ENCODE data around the gene TAB2. TPM values are rescaled to one million over a fixed set of nuclear protein-coding genes. Genes with fewer than 3 reads are reported as not detected.

Gene TAB2
- total RNA-seq, 2 donors from 2014 or later: 118 to 125 TPM

GRCh38 chr6:149450679-149451375 is 133.3 kb downstream of the TAB2 start:
- H3K36me3 Mint-ChIP-seq (ENCODE audit: insufficient read depth in 2 of 2): peaks cover 5 to 14% of the 10 kb centered on the region in 2 donors
- peak overlapping the region in 1 of 2 donors; percentile 65 for H3K4me3 Mint-ChIP-seq
- DNase-seq: no peak

GRCh38 chr6:149451376-149452036 is 134.0 kb downstream of the TAB2 start:
- Mint-ChIP-seq H3K9me3 (no peaks in the 10 kb centered on the region), H3K36me3 (ENCODE audit: insufficient read depth in 2 of 2) (peaks cover 5 to 14% of the 10 kb centered on the region in 2 donors), H3K27ac (no peak overlapping the region), H3K4me1 (ENCODE audit: low read depth) (peaks cover 8% of the 10 kb centered on the region), H3K27me3 (ENCODE audit: low read depth) (no peaks in the 10 kb centered on the region), H3K4me3 (no peak overlapping the region)
- ATAC-seq (replicated peaks in 1 of 2): peak; percentile 6 to 28
- no peak for DNase-seq

More at GRCh38 chr6:149450679-149451375, 133.3 kb downstream of the TAB2 start:
- Mint-ChIP-seq H3K27me3 (ENCODE audit: low read depth) (no peaks in the 10 kb centered on the region), H3K9me3 (no peaks in the 10 kb centered on the region), H3K4me1 (ENCODE audit: low read depth) (peaks cover 14% of the 10 kb centered on the region), H3K27ac (no peak overlapping the region)
- ATAC-seq (replicated peaks in 1 of 2): peak in 1 of 2 donors; percentile 6

- no peak for DNase-seq
- Mint-ChIP-seq H3K4me3 (no peak overlapping the region), H3K9me3 (no peaks in the 10 kb centered on the region), H3K36me3 (ENCODE audit: insufficient read depth in 2 of 2) (peaks cover 5 to 12% of the 10 kb centered on the region in 2 donors), H3K27me3 (ENCODE audit: low read depth) (no peaks in the 10 kb centered on the region), H3K27ac (no peak overlapping the region), H3K4me1 (ENCODE audit: low read depth) (peaks cover 6% of the 10 kb centered on the region)
- no peak for ATAC-seq (replicated peaks in 1 of 2)
Observed at GRCh38 chr6:149452037-149452939, 134.8 kb downstream of the TAB2 start.

GRCh38 chr6:149453597-149454345 is 136.3 kb downstream of the TAB2 start:
- peaks cover 14 to 21% of the 10 kb centered on the region in 2 donors for H3K36me3 Mint-ChIP-seq (ENCODE audit: insufficient read depth in 2 of 2)
- H3K27ac Mint-ChIP-seq: no peak overlapping the region
- no peaks in the 10 kb centered on the region for H3K27me3 Mint-ChIP-seq (ENCODE audit: low read depth)
- peaks cover 12% of the 10 kb centered on the region for H3K4me1 Mint-ChIP-seq (ENCODE audit: low read depth)
- no peak overlapping the region for H3K4me3 Mint-ChIP-seq
- ATAC-seq (replicated peaks in 1 of 2) (no peak), DNase-seq (no peak)
- no peaks in the 10 kb centered on the region for H3K9me3 Mint-ChIP-seq

GRCh38 chr6:149454346-149454848 is 136.9 kb downstream of the TAB2 start:
- Mint-ChIP-seq H3K27me3 (ENCODE audit: low read depth) (no peaks in the 10 kb centered on the region), H3K9me3 (no peaks in the 10 kb centered on the region), H3K4me3 (no peak overlapping the region), H3K27ac (no peak overlapping the region), H3K36me3 (ENCODE audit: insufficient read depth in 2 of 2) (peaks cover 19 to 27% of the 10 kb centered on the region in 2 donors), H3K4me1 (ENCODE audit: low read depth) (peaks cover 19% of the 10 kb centered on the region)
- ATAC-seq (replicated peaks in 1 of 2): no peak
- DNase-seq: no peak

- H3K27ac Mint-ChIP-seq: peak overlapping the region; percentile 60
- H3K36me3 Mint-ChIP-seq (ENCODE audit: insufficient read depth in 2 of 2): peaks cover 17 to 26% of the 10 kb centered on the region in 2 donors
- no peak overlapping the region for H3K4me3 Mint-ChIP-seq
Observed at GRCh38 chr6:149455031-149455732, 137.7 kb downstream of the TAB2 start.

GRCh38 chr6:149456311-149457021 is 139.0 kb downstream of the TAB2 start:
- Mint-ChIP-seq H3K27ac (no peak overlapping the region), H3K36me3 (ENCODE audit: insufficient read depth in 2 of 2) (peaks cover 20 to 32% of the 10 kb centered on the region in 2 donors)

More at GRCh38 chr6:149455031-149455732, 137.7 kb downstream of the TAB2 start:
- H3K9me3 Mint-ChIP-seq: no peaks in the 10 kb centered on the region
- H3K27me3 Mint-ChIP-seq (ENCODE audit: low read depth): no peaks in the 10 kb centered on the region
- peaks cover 25% of the 10 kb centered on the region for H3K4me1 Mint-ChIP-seq (ENCODE audit: low read depth)
- ATAC-seq (replicated peaks in 1 of 2) (no peak), DNase-seq (no peak)

GRCh38 chr6:149457316-149457884 is 139.9 kb downstream of the TAB2 start:
- no peaks in the 10 kb centered on the region for H3K9me3 Mint-ChIP-seq
- H3K36me3 Mint-ChIP-seq (ENCODE audit: insufficient read depth in 2 of 2): peaks cover 23 to 39% of the 10 kb centered on the region in 2 donors
- H3K27me3 Mint-ChIP-seq (ENCODE audit: low read depth): no peaks in the 10 kb centered on the region
- DNase-seq: no peak
- peak overlapping the region; percentile 9 for H3K27ac Mint-ChIP-seq
- no peak overlapping the region for H3K4me3 Mint-ChIP-seq
- peaks cover 25% of the 10 kb centered on the region for H3K4me1 Mint-ChIP-seq (ENCODE audit: low read depth)
- ATAC-seq (replicated peaks in 1 of 2): no peak

More at GRCh38 chr6:149456311-149457021, 139.0 kb downstream of the TAB2 start:
- Mint-ChIP-seq H3K4me3 (no peak overlapping the region), H3K4me1 (ENCODE audit: low read depth) (peaks cover 30% of the 10 kb centered on the region), H3K27me3 (ENCODE audit: low read depth) (no peaks in the 10 kb centered on the region), H3K9me3 (no peaks in the 10 kb centered on the region)
- DNase-seq (no peak), ATAC-seq (replicated peaks in 1 of 2) (no peak)

- ATAC-seq (replicated peaks in 1 of 2) (no peak), DNase-seq (no peak)
- Mint-ChIP-seq H3K4me1 (ENCODE audit: low read depth) (peaks cover 31% of the 10 kb centered on the region), H3K27ac (peak overlapping the region; percentile 9), H3K27me3 (ENCODE audit: low read depth) (no peaks in the 10 kb centered on the region), H3K36me3 (ENCODE audit: insufficient read depth in 2 of 2) (peaks cover 26 to 47% of the 10 kb centered on the region in 2 donors), H3K4me3 (no peak overlapping the region), H3K9me3 (no peaks in the 10 kb centered on the region)
Observed at GRCh38 chr6:149458196-149458595, 140.7 kb downstream of the TAB2 start.

GRCh38 chr6:149458806-149459205 is 141.3 kb downstream of the TAB2 start:
- H3K27ac Mint-ChIP-seq: peak overlapping the region; percentile 70
- ATAC-seq (replicated peaks in 1 of 2): no peak
- no peaks in the 10 kb centered on the region for H3K9me3 Mint-ChIP-seq
- DNase-seq: no peak
- H3K27me3 Mint-ChIP-seq (ENCODE audit: low read depth): no peaks in the 10 kb centered on the region
- peaks cover 29 to 54% of the 10 kb centered on the region in 2 donors for H3K36me3 Mint-ChIP-seq (ENCODE audit: insufficient read depth in 2 of 2)
- H3K4me1 Mint-ChIP-seq (ENCODE audit: low read depth): peaks cover 33% of the 10 kb centered on the region
- no peak overlapping the region for H3K4me3 Mint-ChIP-seq

GRCh38 chr6:149459761-149460160 is 142.2 kb downstream of the TAB2 start:
- Mint-ChIP-seq H3K27ac (no peak overlapping the region), H3K4me1 (ENCODE audit: low read depth) (peaks cover 42% of the 10 kb centered on the region), H3K36me3 (ENCODE audit: insufficient read depth in 2 of 2) (peaks cover 38 to 63% of the 10 kb centered on the region in 2 donors), H3K9me3 (no peaks in the 10 kb centered on the region), H3K27me3 (ENCODE audit: low read depth) (no peaks in the 10 kb centered on the region), H3K4me3 (no peak overlapping the region)
- no peak for DNase-seq
- peak in 1 of 2 donors; percentile 15 for ATAC-seq (replicated peaks in 1 of 2)
